GM23248 (cell line): ENCODE data around the gene RRAGA.

Experiments used
- EZH2 ChIP-seq: fragments of 200-600 bp; sonication (generic); IDR thresholded peaks from 2 replicates; pipeline ENCODE4 v1.6.1; 2018; ENCODE audit warnings: antibody characterized with exemption, mild to moderate bottlenecking; ENCODE audit not compliant: insufficient read depth, poor library complexity, severe bottlenecking
- EZH2phosphoT487 ChIP-seq: fragments of 200-600 bp; sonication (generic); IDR thresholded peaks from 2 replicates; pipeline ENCODE4 v1.6.1; 2018; ENCODE audit warnings: antibody characterized with exemption, moderate library complexity, mild to moderate bottlenecking, low read depth; ENCODE audit not compliant: insufficient read depth

DNA sequence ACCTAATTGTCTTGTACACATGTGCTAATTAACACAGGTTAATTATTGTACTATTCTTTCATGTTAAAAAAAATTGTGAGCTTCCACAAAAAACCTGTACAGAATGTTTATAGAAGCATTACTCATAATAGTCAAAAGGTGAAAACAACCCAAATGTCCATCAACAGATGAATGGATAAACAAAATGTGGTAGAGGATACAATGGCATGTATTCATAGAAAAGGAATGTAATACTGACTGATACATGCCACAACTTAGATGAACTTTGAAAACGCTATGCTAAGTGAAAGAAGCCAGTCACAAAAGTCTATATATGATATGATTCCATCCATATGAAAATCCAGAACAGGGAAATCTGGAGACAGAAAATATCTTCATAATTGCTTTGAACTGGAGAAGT lies 25.6 kb downstream of the RRAGA start:
- no peak for TF ChIP-seq EZH2
- TF ChIP-seq EZH2phosphoT487: no peak
